ENCODE measurements around the gene APOBR.
"Not testable (repeated sequence)": the region's sequence is repeated elsewhere in the genome, so short reads cannot be mapped to it uniquely, and the experiment has no call there.

APOBR gene

DNA sequence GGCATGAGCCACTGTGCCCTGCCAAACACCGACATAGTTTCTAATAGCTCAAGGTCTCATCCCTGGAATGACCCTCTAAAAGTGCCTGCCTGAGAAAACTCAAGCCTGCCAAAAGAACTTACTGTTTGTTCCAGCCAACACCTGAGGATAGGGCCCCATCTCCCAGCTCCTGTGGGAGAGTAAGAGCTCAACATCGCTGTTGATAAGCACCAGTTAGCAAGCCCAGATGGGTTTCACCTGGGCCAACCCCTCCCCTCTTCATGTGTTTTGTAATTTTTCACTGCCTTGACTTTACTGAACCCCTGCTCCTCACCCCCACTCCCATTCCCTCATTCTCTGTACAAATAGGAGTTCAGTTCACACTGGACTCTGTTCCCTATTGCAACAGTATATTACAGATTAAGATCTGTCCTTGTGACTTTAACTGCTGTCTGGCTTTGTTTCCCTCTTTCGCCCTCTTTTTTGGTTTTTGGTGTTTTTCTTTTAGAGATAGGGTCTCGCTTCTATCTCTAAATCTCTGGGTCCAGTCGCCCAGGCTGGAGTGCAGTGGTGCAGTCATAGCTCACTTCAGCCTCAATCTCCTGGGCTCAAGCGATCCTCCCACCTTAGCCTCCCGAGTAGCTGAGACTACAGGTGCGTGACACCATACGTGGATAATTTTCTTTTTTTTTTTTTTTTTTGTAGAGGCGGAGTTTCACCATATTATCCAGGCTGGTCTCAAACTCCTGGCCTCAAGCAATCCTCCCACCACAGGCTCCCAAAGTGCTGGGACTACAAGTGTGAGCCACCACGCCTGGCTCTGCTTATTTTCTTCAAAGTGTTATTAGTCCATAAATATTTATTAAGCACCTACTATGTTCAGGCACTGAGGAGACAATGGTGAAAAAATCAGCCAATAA, 32.0 kb downstream of the APOBR start:
- no peak for DNase-seq

DNA sequence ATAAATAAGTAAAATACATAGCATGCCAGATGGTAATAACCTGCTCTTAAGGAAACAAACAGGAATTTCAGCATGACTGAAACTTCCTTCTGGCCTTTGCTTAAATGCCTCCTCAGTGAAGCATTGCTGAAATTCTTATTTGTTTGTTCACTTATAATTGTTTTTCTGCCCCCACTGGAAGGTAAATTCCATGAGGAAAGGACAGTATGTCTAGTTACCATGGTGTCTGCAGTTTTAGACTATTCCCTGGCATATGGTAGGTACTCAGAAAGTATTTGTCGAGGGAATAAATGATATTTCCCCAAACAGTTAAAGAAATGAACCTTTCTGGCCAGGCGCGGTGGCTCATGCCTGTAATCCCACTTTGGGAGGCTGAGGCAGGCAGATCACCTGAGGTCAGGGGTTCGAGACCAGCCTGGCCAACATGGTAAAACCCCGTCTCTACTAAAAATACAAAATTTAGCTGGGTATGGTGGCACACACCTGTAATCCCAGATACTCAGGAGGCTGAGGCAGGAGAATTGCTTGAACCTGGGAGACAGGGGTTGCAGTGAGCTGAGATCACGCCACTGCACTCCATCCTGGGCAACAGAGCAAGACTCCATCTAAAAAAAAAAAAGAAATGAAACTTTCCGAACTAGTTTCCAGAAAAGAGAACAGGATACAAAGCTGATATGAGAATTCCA, 32.8 kb downstream of the APOBR start:
- not testable (repeated sequence) for DNase-seq

DNA sequence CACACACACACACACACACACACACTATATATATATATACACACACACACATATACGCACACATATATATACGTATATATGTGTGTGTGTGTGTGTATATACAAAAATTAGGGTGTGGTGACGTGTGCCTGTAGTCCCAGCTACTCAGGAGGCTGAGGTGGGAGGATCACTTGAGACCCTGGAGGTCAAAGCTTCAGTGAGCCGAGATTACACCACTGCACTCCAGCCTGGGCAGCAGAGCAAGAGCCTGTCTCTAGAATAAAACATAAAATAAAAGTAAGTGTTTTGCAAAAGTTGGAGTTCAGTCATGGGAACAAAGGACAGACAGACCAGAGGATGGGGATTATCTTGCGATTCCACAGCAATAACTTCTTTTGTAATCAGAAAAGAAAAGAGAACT, 33.5 kb downstream of the APOBR start:
- no peak for DNase-seq

- no peak for DNase-seq
These were observed 34.0 kb downstream of the APOBR start for GRCh38 chr16:28528463-28528867.

- DNase-seq = no peak
These were observed 34.7 kb downstream of the APOBR start for GRCh38 chr16:28529124-28529523.

- no peak for DNase-seq
These were observed 37.6 kb downstream of the APOBR start for GRCh38 chr16:28531777-28532744.

DNA sequence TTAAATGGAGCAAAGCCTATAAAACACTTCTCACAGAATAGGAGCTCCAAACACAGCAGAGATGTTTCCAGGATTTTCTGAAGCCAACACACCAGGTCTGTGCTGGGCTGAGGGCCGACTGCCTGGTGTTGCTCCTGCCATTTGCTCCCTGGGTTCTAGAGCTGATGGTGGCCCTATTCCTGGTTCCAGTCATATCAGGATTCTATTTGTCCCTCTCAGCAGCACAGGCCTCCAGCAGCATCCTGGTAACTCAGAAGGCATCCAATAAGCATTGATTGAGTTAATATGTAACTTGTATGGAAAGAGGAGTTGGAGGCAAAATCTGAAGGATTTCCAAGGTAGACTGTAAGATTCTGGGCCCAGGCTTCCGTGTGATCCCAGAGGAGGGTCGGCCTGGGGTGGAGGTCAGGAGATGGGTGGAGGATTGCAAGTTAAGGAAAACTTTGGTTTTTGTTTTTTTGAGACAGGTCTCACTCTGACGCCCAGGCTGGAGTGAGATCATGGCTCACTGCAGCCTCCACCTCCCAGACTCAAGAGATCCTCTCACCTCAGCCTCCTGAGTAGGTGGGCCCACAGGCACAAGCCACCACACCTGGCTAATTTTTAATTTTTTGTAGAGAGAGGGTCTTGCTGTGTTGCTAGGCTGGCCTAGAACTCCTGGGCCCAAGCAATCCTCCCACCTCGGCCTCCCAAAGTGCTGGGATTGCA, 38.7 kb downstream of the APOBR start:
- DNase-seq = no peak

GRCh38 chr16:28534542-28535373, 40.3 kb downstream of the APOBR start:
- no peak for DNase-seq

DNA sequence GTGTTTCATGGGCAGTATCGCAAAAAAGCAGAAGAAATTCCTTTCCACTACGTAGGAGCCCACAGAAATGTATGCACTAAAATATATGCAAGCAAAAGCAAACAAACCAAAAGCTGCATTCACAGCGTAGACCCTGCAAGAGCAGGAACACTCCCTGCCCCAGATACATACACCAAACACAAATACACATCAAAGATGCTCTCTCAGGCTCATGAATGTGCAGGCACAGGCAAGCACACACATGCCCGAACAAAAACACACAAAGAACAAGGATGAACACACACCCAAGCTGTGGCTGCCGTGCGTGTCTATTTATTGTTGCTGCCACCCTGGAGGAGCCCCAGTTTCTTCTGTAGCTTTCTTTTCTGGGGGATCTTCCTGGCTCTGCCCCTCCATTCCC, 42.6 kb downstream of the APOBR start:
- DNase-seq = no peak

DNA sequence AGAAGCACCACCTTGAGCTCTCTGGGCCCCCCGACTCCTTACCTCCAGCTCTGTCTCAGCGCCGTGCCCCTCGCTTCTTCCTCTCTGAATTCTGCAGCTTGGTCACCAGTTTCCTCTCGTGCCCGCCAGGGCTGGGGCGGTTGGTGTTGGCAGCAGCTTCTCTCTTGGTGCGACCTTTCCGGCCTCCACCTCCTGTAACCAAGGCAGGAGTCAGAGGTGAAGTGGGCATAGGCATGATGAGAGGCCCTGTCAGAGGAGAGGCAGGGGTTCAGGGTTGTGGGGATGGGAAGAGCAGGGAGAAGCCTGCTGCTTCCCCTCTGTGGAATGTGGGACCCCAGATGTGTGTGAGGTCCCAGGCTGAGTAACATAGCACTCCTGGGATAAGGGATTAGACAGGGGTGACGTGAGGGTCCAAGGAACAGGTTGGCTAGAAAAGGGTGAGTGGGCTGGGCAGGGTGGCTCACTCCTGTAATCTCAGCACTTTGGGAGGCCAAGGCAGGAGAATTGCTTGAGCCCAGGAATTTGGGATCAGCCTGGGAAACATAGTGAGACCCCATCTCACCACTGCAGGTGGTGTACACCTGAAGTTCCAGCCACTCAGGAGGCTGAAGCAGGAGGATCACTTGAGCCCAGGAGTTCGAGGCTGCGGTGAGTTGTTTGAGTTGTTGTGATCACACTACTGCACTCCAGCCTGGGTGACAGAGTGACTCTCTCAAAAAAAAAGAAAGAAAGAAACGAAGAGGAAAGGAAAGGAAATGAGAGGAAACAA, 43.7 kb downstream of the APOBR start:
- no peak for DNase-seq

- peak; percentile 41 for DNase-seq
These were observed 44.5 kb downstream of the APOBR start, which contains the start of gene NUPR1 for GRCh38 chr16:28538733-28539596. Gene NUPR1, minus strand, starts transcription at chr16:28538974. Its CDS starts 67 bp downstream, at chr16:28538907.

GRCh38 chr16:28540346-28540745, 45.9 kb downstream of the APOBR start:
- DNase-seq = no peak

DNA sequence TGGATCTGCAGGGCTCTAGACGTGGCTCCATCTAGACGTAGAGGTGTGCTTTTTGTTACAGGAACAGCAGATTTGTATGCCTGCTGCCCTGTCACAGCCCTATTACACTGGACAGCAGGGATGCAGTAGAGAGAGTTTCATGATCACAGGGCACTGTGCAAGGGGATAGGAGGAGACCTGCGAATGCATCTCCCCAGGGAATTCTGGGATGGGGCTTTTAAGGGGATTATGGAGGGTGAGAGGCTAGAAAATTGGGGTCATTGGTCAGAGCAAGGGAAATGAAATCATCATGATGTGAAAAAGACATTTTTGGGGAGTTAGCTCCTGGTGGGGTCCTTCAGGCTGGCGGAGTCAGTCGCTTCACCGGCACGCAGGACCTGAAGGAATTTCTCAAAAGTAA, 48.2 kb downstream of the APOBR start:
- no peak for DNase-seq

GRCh38 chr16:28543072-28543471, 48.6 kb downstream of the APOBR start:
- no peak for DNase-seq

DNA sequence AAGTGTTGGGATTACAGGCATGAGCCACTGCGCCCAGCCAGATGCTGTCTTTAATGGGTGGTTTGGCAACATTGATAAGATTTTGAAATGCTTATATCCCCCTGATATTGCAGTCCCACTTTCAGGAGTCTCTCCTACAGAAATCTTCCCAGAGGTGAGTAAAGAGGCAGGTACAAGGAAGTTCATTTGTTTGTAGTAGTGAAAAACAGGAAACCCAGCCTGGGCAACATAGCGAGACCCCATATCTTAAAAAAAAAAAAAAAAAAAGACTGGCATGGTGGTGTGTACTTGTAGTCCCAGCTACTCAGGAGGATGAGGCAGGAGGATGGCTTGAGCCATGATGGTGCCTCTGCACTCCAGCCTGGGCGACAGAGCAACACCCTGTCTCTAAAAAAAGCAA, 50.6 kb downstream of the APOBR start:
- no peak for DNase-seq

- not testable (repeated sequence) for DNase-seq
These were observed 51.5 kb downstream of the APOBR start for GRCh38 chr16:28545964-28546363.

DNA sequence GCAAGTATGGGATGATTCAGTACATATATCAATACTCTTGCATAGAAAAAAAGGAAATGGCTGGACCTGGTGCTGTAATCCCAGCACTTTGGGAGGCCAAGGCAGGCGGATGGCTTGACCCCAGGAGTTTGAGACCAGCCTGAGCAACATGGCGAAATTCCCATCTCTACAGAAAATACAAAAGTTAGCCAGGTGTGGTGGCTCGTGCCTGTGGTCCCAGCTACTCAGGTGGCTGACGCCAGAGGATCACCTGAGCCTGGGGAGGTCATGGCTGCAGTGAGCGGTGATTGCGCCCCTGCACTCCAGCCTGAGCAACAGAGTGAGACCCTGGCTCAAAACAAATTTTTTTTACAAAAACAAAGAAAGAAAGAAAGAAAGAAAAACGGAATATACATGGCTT, 52.2 kb downstream of the APOBR start:
- DNase-seq = no peak

- DNase-seq = no peak
These were observed 53.9 kb downstream of the APOBR start for GRCh38 chr16:28548306-28548802.

Data from right kidney (tissue), 1 donor.